GM20000 (cell line): Measurements from ENCODE around the gene RANBP17.
"Not testable (repeated sequence)": the region's sequence is repeated elsewhere in the genome, so short reads cannot be mapped to it uniquely, and the experiment has no call there.

Experiments
- DNase-seq: peaks from one replicate; pipeline ENCODE4 v3.0.0; 2012; ENCODE audit warnings: low spot score
- CTCF ChIP-seq: IDR thresholded peaks from 2 replicates; pipeline ENCODE4 v1.5.1; 2012; ENCODE audit warnings: mild to moderate bottlenecking, control low read depth; ENCODE audit errors: extremely low read depth, missing control alignments

Gene RANBP17

GRCh38 chr5:170865622-170866021, 3.8 kb downstream of the RANBP17 start:
- no peak for TF ChIP-seq CTCF

GRCh38 chr5:170867825-170868224, 6.0 kb downstream of the RANBP17 start:
- no peak for TF ChIP-seq CTCF
- no peak for DNase-seq

More at GRCh38 chr5:170865622-170866021, 3.8 kb downstream of the RANBP17 start:
- DNase-seq, result peak; percentile 52

- DNase-seq, result not testable (repeated sequence)
Measured at GRCh38 chr5:170870390-170870789, 8.6 kb downstream of the RANBP17 start.

- TF ChIP-seq CTCF, result no peak
- DNase-seq, result no peak
Measured at GRCh38 chr5:170874017-170874416, 12.2 kb downstream of the RANBP17 start.

GRCh38 chr5:170875811-170876210, 14.0 kb downstream of the RANBP17 start:
- TF ChIP-seq CTCF, result no peak
- DNase-seq, result no peak

- TF ChIP-seq CTCF, result no peak
Measured at GRCh38 chr5:170880084-170880483, 18.3 kb downstream of the RANBP17 start.

GRCh38 chr5:170882345-170882744, 20.5 kb downstream of the RANBP17 start:
- no peak for TF ChIP-seq CTCF
- DNase-seq, result no peak

More at GRCh38 chr5:170880084-170880483, 18.3 kb downstream of the RANBP17 start:
- DNase-seq, result no peak

GRCh38 chr5:170885256-170885655, 23.4 kb downstream of the RANBP17 start:
- TF ChIP-seq CTCF, result no peak
- DNase-seq, result no peak
